Vagina (tissue), 2 donors: ENCODE results near the gene SH3BP5L. TPM values are rescaled to one million over a fixed set of nuclear protein-coding genes. Genes with fewer than 3 reads are reported as not detected.

Source experiments
- DNase-seq, 2 donors: peaks; one replicate each; pipeline ENCODE4 v3.0.0-alpha.2; 2017; ENCODE audit errors: extremely low spot score in 2 of 2
- H3K27ac ChIP-seq: fragments of 200-600 bp; sonication (generic); one replicate; pipeline ENCODE4 v1.5.1; 2019
- H3K27me3 ChIP-seq: fragments of 200-600 bp; sonication (generic); one replicate; pipeline ENCODE4 v1.5.1; 2019
- H3K36me3 ChIP-seq, 2 donors: fragments of 200-600 bp; sonication (generic); one replicate each; pipeline ENCODE4 v1.5.1; 2017 to 2019
- H3K4me1 ChIP-seq: fragments of 200-600 bp; sonication (generic); one replicate; pipeline ENCODE4 v1.5.1; 2019
- H3K4me3 ChIP-seq, 2 donors: fragments of 200-600 bp; sonication (generic); 1 replicate in 1 of 2; 2 replicates in 1 of 2; pipeline ENCODE4 v1.5.1; 2016 to 2019
- H3K9me3 ChIP-seq: fragments of 200-600 bp; sonication (generic); one replicate; pipeline ENCODE4 v1.5.1; 2019
- POLR2A ChIP-seq, 2 donors: fragments of 450-650 bp; IDR thresholded peaks; one replicate each; pipeline ENCODE4 v1.6.1; 2017; ENCODE audit warnings: antibody characterized with exemption in 2 of 2, mild to moderate bottlenecking in 2 of 2, moderate library complexity in 2 of 2
- POLR2AphosphoS5 ChIP-seq, 2 donors: sonication (generic); formaldehyde crosslinking; IDR thresholded peaks; one replicate each; pipeline ENCODE4 v1.9.0; 2017; ENCODE audit warnings: antibody characterized with exemption in 2 of 2, mild to moderate bottlenecking in 2 of 2, low read depth in 1 of 2; ENCODE audit not compliant: insufficient read depth in 1 of 2
- intact Hi-C: fragments of 100-400 bp; cut with DNase I; formaldehyde crosslinking; loops from one replicate; pipeline ENCODE4 v1.15.1; 2023
- total RNA-seq: library from RNA; depleted of rRNA; stranded (reverse); fragments of >200 nt; gene quantifications from one replicate; pipeline ENCODE4 v1.2.3, GENCODE V29; 2016
- TF ChIP-seq, protein P1 (sequence below), 3 experiments: fragments of 450-650 bp in 2 of 3; fragments of 200-600 bp in 1 of 3; sonication (generic) in 1 of 3; IDR thresholded peaks; one replicate each; pipeline ENCODE4 v1.5.1; 2017 to 2019; ENCODE audit warnings: antibody characterized with exemption in 3 of 3, mild to moderate bottlenecking in 2 of 3, moderate library complexity in 2 of 3

The SH3BP5L gene
- total RNA-seq, 1 donor from 2014 or later = 18.7 TPM

DNA sequence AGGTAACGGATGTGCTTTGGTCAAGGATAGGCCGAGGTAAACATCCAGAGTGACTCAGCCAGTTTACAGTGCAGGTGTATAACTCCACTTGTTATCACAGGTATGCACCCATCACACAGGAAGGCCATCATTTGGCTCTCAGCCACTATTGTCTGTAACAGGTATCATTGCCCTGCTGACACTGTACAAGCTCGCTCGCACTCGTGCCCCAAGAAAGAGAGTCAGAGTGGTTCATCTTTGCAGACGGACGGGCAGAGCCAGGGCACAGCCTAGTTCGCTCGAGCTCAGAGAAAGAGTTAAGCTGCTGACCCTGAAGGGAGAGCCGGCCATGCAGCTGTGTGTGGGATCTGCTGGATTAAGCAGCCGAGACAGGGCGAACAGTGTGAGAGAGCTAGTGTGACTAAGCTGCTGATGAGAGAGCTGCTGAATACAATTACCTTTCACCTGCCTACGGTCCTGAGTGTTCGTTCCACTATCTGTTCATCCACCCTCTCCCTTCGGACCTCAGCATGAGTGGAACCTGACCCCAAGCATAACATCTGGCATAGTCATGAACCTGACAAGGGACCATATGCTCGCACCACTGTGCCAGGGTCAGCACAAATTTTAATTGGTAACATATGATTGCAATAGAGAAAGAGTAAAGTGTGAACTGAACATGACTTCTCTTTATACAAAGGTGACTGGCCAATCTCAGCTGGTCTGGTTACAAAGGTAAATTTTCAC, 43.1 kb downstream of the SH3BP5L start:
- no peaks in the 10 kb centered on the region for H3K27me3 ChIP-seq
- no peaks in the 10 kb centered on the region for H3K4me1 ChIP-seq
- intact Hi-C loops = no loop called here
- no peak for DNase-seq
- H3K9me3 ChIP-seq = no peaks in the 10 kb centered on the region
- no peak overlapping the region for H3K4me3 ChIP-seq
- no peaks in the 10 kb centered on the region for H3K36me3 ChIP-seq
- H3K27ac ChIP-seq = no peak overlapping the region
- TF ChIP-seq, protein P1, sequence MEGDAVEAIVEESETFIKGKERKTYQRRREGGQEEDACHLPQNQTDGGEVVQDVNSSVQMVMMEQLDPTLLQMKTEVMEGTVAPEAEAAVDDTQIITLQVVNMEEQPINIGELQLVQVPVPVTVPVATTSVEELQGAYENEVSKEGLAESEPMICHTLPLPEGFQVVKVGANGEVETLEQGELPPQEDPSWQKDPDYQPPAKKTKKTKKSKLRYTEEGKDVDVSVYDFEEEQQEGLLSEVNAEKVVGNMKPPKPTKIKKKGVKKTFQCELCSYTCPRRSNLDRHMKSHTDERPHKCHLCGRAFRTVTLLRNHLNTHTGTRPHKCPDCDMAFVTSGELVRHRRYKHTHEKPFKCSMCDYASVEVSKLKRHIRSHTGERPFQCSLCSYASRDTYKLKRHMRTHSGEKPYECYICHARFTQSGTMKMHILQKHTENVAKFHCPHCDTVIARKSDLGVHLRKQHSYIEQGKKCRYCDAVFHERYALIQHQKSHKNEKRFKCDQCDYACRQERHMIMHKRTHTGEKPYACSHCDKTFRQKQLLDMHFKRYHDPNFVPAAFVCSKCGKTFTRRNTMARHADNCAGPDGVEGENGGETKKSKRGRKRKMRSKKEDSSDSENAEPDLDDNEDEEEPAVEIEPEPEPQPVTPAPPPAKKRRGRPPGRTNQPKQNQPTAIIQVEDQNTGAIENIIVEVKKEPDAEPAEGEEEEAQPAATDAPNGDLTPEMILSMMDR (IDR thresholded peaks at IDR 0.05) = no peak
- TF ChIP-seq POLR2A (IDR thresholded peaks at IDR 0.05) = no peak
- TF ChIP-seq POLR2AphosphoS5 (IDR thresholded peaks at IDR 0.05; ENCODE audit: insufficient read depth in 1 of 2, low read depth in 1 of 2) = no peak

DNA sequence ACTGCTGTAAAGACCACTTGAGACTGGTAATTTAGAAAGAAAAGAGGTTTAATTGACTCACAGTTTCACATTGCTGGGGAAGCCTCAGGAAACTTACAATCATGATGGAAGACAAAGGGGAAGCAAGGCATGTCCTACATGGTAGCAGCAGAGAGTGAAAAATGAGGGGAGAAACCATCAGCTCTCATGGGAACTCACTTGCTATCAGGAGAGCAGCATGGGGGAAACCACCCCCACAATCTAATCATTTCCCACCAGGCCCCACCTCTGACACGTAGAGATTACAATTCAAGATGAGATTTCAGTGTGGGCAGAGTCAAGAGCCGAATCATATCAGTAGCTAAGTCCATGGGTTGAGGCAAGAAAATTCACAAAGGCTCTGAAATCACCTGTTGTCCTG, 46.4 kb downstream of the SH3BP5L start:
- intact Hi-C loops = no loop called here

DNA sequence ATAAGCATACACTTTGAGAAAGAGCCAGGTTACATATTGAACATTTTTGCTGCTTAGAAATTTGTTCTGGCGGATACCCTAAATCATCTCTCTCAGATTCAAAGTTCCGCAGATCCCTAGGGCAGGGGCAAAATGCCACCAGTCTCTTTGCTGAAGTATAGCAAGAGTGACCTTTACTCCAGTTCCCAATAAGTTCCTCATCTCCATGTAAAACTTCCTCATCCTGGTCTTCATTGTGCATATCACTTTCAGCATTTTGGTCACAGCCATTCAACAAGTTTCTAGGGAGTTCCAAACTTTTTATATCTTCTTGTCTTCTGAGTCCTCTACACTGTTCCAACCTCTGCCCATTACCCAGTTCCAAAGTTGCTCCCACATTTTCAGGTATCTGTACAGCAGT, 46.8 kb downstream of the SH3BP5L start:
- intact Hi-C loops = no loop called here
- no peaks in the 10 kb centered on the region for H3K9me3 ChIP-seq
- no peaks in the 10 kb centered on the region for H3K4me1 ChIP-seq
- H3K27ac ChIP-seq = no peak overlapping the region
- TF ChIP-seq POLR2AphosphoS5 (IDR thresholded peaks at IDR 0.05; ENCODE audit: insufficient read depth in 1 of 2, low read depth in 1 of 2) (no peak), POLR2A (IDR thresholded peaks at IDR 0.05) (no peak)
- TF ChIP-seq, protein P1 (IDR thresholded peaks at IDR 0.05) = no peak
- no peaks in the 10 kb centered on the region for H3K36me3 ChIP-seq
- DNase-seq = no peak
- no peaks in the 10 kb centered on the region for H3K27me3 ChIP-seq
- no peak overlapping the region for H3K4me3 ChIP-seq

More for the DNA sequence above, 46.4 kb downstream of the SH3BP5L start:
- Histone ChIP-seq H3K27me3 (no peaks in the 10 kb centered on the region), H3K4me3 (no peak overlapping the region), H3K27ac (no peak overlapping the region), H3K4me1 (no peaks in the 10 kb centered on the region), H3K9me3 (no peaks in the 10 kb centered on the region), H3K36me3 (no peaks in the 10 kb centered on the region)
- no peak for DNase-seq
- TF ChIP-seq POLR2A (IDR thresholded peaks at IDR 0.05) = no peak
- TF ChIP-seq POLR2AphosphoS5 (IDR thresholded peaks at IDR 0.05; ENCODE audit: insufficient read depth in 1 of 2, low read depth in 1 of 2) = no peak
- TF ChIP-seq, protein P1 (IDR thresholded peaks at IDR 0.05) = no peak

DNA sequence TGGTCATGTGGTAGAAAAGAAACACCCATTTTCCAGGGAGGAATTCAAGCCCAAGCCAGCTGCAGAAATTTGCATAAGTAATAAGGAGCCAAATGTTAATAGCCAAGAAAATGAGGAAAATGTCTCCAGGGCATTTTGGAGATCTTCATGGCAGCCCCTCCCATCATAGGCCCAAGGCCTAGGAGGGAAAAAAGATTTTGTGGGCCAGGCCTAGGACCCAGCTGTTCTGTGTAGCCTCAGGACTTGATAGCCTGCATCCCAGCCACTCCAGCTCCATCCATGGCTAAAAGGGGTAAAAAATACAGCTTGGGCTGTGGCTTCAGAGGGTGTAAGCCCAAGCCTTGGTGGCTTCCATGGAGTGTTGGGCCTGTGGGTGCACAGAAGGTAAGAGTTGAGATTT, 48.7 kb downstream of the SH3BP5L start:
- intact Hi-C loops = no loop called here
- no peaks in the 10 kb centered on the region for H3K36me3 ChIP-seq
- H3K27me3 ChIP-seq = no peaks in the 10 kb centered on the region
- H3K9me3 ChIP-seq = no peaks in the 10 kb centered on the region
- no peaks in the 10 kb centered on the region for H3K4me1 ChIP-seq
- DNase-seq = no peak
- H3K27ac ChIP-seq = no peak overlapping the region
- TF ChIP-seq POLR2AphosphoS5 (IDR thresholded peaks at IDR 0.05; ENCODE audit: insufficient read depth in 1 of 2, low read depth in 1 of 2) (no peak), POLR2A (IDR thresholded peaks at IDR 0.05) (no peak)
- TF ChIP-seq, protein P1 (IDR thresholded peaks at IDR 0.05) = no peak
- H3K4me3 ChIP-seq = no peak overlapping the region

DNA sequence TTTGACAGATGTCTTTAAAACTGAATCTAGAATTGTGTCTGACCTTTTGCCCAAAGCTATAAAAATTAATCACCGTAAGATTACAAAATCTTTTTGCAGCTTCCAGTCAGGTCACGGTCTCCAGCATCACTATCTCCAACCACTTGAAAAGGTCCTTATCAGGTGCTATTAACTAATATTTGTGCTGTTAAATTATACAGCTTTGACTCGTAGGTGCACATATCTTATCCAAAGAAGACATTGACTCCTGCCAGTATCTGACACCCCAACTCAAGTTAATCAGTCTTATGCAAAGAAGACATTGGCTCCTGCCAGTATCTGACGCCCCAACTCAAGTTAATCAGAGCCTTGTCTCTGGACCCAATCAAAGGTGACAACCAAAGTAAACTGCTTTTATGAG, 50.3 kb downstream of the SH3BP5L start:
- H3K36me3 ChIP-seq = no peaks in the 10 kb centered on the region
- no peaks in the 10 kb centered on the region for H3K4me1 ChIP-seq
- H3K4me3 ChIP-seq = no peak overlapping the region
- no peak for TF ChIP-seq POLR2AphosphoS5 (IDR thresholded peaks at IDR 0.05; ENCODE audit: insufficient read depth in 1 of 2, low read depth in 1 of 2)
- TF ChIP-seq POLR2A (IDR thresholded peaks at IDR 0.05) = no peak
- TF ChIP-seq, protein P1 (IDR thresholded peaks at IDR 0.05) = no peak
- DNase-seq = no peak
- no peak overlapping the region for H3K27ac ChIP-seq
- no peaks in the 10 kb centered on the region for H3K27me3 ChIP-seq
- H3K9me3 ChIP-seq = no peaks in the 10 kb centered on the region
- intact Hi-C loops = no loop called here
